Right atrium auricular region (tissue), 2 donors: ENCODE results near the gene PDXDC1. TPM values are rescaled to one million over a fixed set of nuclear protein-coding genes. Genes with fewer than 3 reads are reported as not detected.

Experiments used
- DNase-seq: peaks from one replicate; pipeline ENCODE4 v3.0.0-alpha.2; 2019; ENCODE audit warnings: low spot score
- H3K27ac ChIP-seq, 2 donors: fragments of 200-600 bp; sonication (generic); 1 replicate in 1 of 2; 2 replicates in 1 of 2; pipeline ENCODE4 v1.5.1; 2016 to 2019
- H3K27me3 ChIP-seq, 2 donors: fragments of 200-600 bp; sonication (generic); one replicate each; pipeline versions ENCODE4 v1.5.1 to v1.6.0; 2017 to 2019
- H3K36me3 ChIP-seq: fragments of 200-600 bp; sonication (generic); one replicate; pipeline ENCODE4 v1.5.1; 2016
- H3K4me1 ChIP-seq, 2 donors: fragments of 200-600 bp; sonication (generic); one replicate each; pipeline versions ENCODE4 v1.5.1 to v1.6.0; 2017 to 2019
- H3K4me3 ChIP-seq, 2 donors: fragments of 200-600 bp; sonication (generic); 1 replicate in 1 of 2; 2 replicates in 1 of 2; pipeline ENCODE4 v1.5.1; 2017 to 2019; ENCODE audit warnings: mild to moderate bottlenecking in 1 of 2, moderate library complexity in 1 of 2
- H3K9me3 ChIP-seq, 2 donors: fragments of 200-600 bp; sonication (generic); one replicate each; pipeline ENCODE4 v1.5.1; 2019
- CTCF ChIP-seq, 2 donors: fragments of 200-600 bp; sonication (generic); IDR thresholded peaks; one replicate each; pipeline ENCODE4 v1.5.1; 2019; ENCODE audit warnings: antibody characterized with exemption in 2 of 2
- total RNA-seq, 2 donors: library from RNA; depleted of rRNA; stranded (reverse); fragments of >200 nt; gene quantifications; one replicate each; pipeline ENCODE4 v1.1.0, GENCODE V29; 2016

PDXDC1 gene
- total RNA-seq, 2 donors from 2014 or later = 50.4 to 60.8 TPM

DNA sequence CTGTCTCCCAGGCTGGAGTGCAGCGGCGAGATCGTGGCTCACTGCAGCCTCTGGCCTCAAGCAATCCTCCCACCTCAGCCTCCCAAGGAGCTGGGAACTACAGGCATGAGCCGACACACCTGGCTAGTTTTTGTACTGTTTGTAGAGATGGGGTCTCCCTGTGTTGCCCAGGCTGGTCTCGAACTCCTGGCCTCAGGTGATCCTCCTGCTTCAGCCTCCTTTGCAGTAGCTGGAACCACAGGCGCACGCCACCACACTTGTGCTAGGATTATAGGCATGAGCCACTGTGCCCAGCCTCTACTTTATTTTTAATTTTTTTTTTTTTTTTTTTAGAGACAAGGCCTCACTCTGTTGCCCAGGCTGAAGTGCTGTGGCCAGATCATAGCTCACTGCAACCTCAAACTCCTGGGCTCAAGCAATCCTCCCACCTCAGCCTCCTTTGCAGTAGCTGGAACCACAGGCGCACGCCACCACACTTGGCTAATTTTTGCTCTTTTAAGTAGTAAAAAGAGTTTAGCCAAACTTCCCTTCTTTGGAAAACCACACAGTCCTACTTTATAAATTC is 76.6 kb downstream of the PDXDC1 start:
- Histone ChIP-seq H3K9me3 (no peaks in the 10 kb centered on the region), H3K4me1 (peaks cover 0 to 19% of the 10 kb centered on the region in 2 donors), H3K36me3 (peaks cover 8% of the 10 kb centered on the region), H3K4me3 (no peak overlapping the region), H3K27ac (no peak overlapping the region), H3K27me3 (no peaks in the 10 kb centered on the region)
- peak; percentile 44 for DNase-seq
- no peak for TF ChIP-seq CTCF (IDR thresholded peaks at IDR 0.05)

DNA sequence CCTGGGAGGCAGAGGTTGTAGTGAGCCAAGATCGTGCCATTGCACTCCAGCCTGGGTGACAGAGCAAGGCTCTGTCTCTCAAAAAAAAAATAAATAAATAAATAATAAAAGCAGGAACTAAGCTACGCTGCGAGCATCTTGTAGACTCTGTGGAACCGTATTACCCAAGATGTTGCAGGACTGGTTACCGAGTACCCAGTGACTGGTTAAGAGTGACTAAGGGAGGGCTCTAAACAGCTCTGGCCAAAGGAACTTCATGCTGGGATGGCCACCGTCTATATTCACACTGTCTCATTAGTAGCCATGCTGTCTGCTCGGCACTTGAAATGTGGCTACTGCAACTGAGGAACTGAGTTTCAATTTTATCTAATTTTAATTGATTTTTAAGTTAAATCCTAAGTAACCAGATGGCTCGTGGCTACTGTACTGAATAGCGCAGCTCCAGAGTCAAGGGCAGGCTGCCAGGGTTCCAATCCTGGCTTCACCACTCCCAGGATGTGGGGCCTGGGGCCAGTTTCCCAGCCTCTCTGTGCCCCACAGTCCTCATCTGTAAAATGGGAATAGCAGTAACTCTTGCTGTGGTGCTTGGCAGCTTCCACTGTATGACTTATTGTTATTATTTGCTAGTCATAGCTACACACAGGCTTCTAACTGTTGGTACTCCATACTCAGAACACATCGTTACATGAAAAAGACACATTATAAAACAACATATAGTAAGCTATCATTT is 78.1 kb downstream of the PDXDC1 start:
- Histone ChIP-seq H3K27ac (no peak overlapping the region), H3K4me3 (no peak overlapping the region), H3K4me1 (peaks cover 0 to 19% of the 10 kb centered on the region in 2 donors), H3K36me3 (no peaks in the 10 kb centered on the region), H3K9me3 (no peaks in the 10 kb centered on the region), H3K27me3 (no peaks in the 10 kb centered on the region)
- TF ChIP-seq CTCF (IDR thresholded peaks at IDR 0.05) = no peak
- DNase-seq = peak; percentile 56

DNA sequence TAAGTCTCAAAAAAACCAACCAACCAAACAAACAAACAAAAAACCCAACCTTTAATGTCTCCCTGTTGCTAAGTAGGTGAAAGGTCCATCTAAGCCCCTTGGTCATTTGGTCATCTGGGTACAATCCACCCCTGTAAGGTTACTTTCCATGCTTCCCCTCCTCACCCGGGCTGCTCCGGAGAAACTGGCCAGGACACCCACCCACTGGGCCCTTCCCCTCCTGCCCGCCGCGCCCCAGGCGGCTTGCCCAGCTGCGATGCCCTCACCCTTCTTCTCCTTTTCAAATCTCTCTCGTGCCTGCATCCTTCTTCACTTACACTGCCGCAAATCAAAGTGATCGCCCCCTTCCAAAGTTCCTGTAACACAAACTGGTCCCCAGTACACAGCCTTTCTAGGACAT is 79.1 kb downstream of the PDXDC1 start:
- Histone ChIP-seq H3K27ac (peak overlapping the region in 1 of 2 donors; percentile 13), H3K9me3 (no peaks in the 10 kb centered on the region), H3K36me3 (no peaks in the 10 kb centered on the region), H3K4me1 (peaks cover 0 to 19% of the 10 kb centered on the region in 2 donors), H3K27me3 (no peaks in the 10 kb centered on the region), H3K4me3 (no peak overlapping the region)
- DNase-seq = peak; percentile 57
- TF ChIP-seq CTCF (IDR thresholded peaks at IDR 0.05) = no peak

- peaks cover 2% of the 10 kb centered on the region for H3K36me3 ChIP-seq
- H3K4me1 ChIP-seq = peaks cover 0 to 19% of the 10 kb centered on the region in 2 donors
- no peak for TF ChIP-seq CTCF (IDR thresholded peaks at IDR 0.05)
- H3K27ac ChIP-seq = peak overlapping the region; percentile 89
- no peaks in the 10 kb centered on the region for H3K27me3 ChIP-seq
- DNase-seq = peak; percentile 52
- peak overlapping the region; percentile 87 to 96 for H3K4me3 ChIP-seq
- no peaks in the 10 kb centered on the region for H3K9me3 ChIP-seq
Observed at GRCh38 chr16:15054357-15055140, 79.7 kb downstream of the PDXDC1 start.

DNA sequence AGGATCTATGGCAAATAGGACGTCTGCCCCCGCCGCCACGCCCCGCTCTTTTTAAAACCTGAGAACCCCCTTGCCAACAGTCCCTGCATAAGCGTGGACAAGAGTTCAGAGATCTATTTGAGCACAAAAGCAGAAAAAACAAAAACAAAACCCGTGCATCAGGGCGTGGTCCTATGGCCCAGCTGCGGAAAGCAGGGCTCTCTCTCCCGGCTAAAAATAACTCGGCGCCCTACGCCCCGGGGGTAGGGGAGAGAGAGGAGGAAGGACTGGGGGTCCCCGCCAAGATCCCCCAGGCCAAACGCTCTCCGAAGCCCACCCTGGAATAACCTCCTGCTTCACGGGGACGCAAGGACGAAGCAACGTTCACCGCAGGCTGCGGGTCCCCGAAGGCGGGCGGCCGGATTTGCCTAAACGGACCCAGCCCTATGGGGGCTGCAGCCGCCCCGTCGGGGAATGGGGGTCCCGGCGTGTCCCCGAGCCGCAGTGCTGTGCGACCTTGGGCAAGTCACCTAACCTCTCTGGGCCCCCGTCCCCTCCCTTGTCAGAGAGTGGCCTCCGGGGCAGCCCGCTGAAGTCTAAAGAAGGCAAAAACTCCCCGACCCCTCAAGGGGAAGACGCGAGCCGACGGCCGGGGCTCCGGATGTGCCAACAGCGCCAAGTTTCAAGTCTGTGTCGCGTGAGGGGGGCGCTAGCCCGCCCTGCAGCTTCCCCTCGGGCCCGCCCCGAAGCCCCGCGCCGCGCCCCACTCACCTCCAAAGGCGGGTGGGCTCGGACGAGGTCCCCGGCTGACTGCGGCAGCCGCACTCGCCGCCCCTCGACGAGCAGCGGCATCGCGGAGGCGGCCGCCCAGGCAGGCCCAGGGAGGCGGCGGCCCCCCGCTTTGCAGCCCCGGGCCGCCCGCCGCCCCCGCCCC is 80.6 kb downstream of the PDXDC1 start:
- H3K27ac ChIP-seq = peak overlapping the region; percentile 89
- H3K9me3 ChIP-seq = no peaks in the 10 kb centered on the region
- peaks cover 8% of the 10 kb centered on the region for H3K36me3 ChIP-seq
- no peak for TF ChIP-seq CTCF (IDR thresholded peaks at IDR 0.05)
- DNase-seq = peak; percentile 59
- H3K27me3 ChIP-seq = no peaks in the 10 kb centered on the region
- H3K4me1 ChIP-seq = peaks cover 0 to 19% of the 10 kb centered on the region in 2 donors
- peak overlapping the region; percentile 87 to 96 for H3K4me3 ChIP-seq
